Large intestine (tissue), 3 donors: ENCODE data around the gene FAM78B. TPM values are rescaled to one million over a fixed set of nuclear protein-coding genes. Genes with fewer than 3 reads are reported as not detected.

Experiments
- DNase-seq, 2 donors: peaks; one replicate each; pipeline versions ENCODE4 v3.0.0 to v3.0.0-alpha.2; 2013
- H3K27ac ChIP-seq: one replicate; pipeline ENCODE4 v1.5.1; 2013; ENCODE audit warnings: low read length
- H3K27me3 ChIP-seq: 2 replicates; pipeline ENCODE4 v1.6.1; 2013; ENCODE audit warnings: low read length; ENCODE audit not compliant: control insufficient read depth, insufficient read depth
- H3K36me3 ChIP-seq: 2 replicates; pipeline ENCODE4 v1.6.1; 2013; ENCODE audit warnings: low read length; ENCODE audit not compliant: control insufficient read depth, insufficient read depth
- H3K4me1 ChIP-seq: one replicate; pipeline ENCODE4 v1.6.1; 2013; ENCODE audit warnings: low read length; ENCODE audit not compliant: control insufficient read depth, insufficient read depth
- H3K4me3 ChIP-seq: one replicate; pipeline ENCODE4 v1.5.1; 2013; ENCODE audit warnings: low read length
- H3K9me3 ChIP-seq: one replicate; pipeline ENCODE4 v1.6.1; 2013; ENCODE audit warnings: mild to moderate bottlenecking, low read depth, low read length, moderate library complexity; ENCODE audit not compliant: control insufficient read depth
- WGBS: methylation state at CpG from one replicate; pipeline ENCODE4 v1.1.5; 2013; ENCODE audit warnings: low lambda C conversion rate; ENCODE audit not compliant: insufficient coverage; 5-methylcytosine and 5-hydroxymethylcytosine counted together
- polyA plus RNA-seq: library from polyadenylated mRNA; unstranded; fragments of 120-200 nt; gene quantifications from one replicate; pipeline ENCODE4 v1.2.1, GENCODE V29; 2013

FAM78B gene
- polyA plus RNA-seq, 1 donor, result 3.5 TPM

- Histone ChIP-seq H3K4me1 (no peaks in the 10 kb centered on the region), H3K9me3 (no peaks in the 10 kb centered on the region), H3K36me3 (no peaks in the 10 kb centered on the region), H3K4me3 (no peak overlapping the region), H3K27ac (no peak overlapping the region), H3K27me3 (no peaks in the 10 kb centered on the region)
- no peak for DNase-seq
- no CpG with 5 or more reads among the region's 1 CpG for WGBS
Observed at GRCh38 chr1:166145499-166145898, 21.3 kb downstream of the FAM78B start.

DNA sequence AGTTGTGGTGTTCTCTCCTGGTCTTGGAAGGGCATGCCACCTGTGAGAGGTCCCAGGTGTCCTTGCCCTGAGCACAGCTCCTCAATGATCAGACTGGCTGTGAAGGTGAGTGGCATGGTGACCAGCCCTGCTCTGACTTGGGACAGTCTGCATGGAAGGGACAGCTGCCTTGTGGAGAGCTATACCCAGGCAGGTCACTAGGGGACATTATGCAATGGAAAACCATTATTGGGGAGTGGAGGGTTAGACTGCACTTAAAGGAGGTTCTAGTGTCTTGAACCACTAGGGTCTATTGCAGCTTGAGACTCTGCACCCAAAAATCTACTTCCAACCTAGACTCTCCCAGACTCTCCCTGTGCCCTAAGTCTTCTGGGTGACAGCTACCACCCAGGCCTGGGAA lies 24.8 kb downstream of the FAM78B start:
- no peak overlapping the region for H3K4me3 ChIP-seq
- no peaks in the 10 kb centered on the region for H3K9me3 ChIP-seq
- H3K27me3 ChIP-seq, result no peaks in the 10 kb centered on the region
- no peaks in the 10 kb centered on the region for H3K36me3 ChIP-seq
- DNase-seq, result no peak
- no peak overlapping the region for H3K27ac ChIP-seq
- H3K4me1 ChIP-seq, result no peaks in the 10 kb centered on the region

- DNase-seq, result no peak
- Histone ChIP-seq H3K4me3 (no peak overlapping the region), H3K27ac (no peak overlapping the region), H3K36me3 (no peaks in the 10 kb centered on the region), H3K4me1 (no peaks in the 10 kb centered on the region), H3K9me3 (no peaks in the 10 kb centered on the region), H3K27me3 (no peaks in the 10 kb centered on the region)
- WGBS, result 50% methylated on average over 1 of the region's 6 CpGs
Observed at GRCh38 chr1:166140251-166140650, 26.6 kb downstream of the FAM78B start.

GRCh38 chr1:166139735-166140134 lies 27.1 kb downstream of the FAM78B start:
- Histone ChIP-seq H3K27ac (no peak overlapping the region), H3K9me3 (no peaks in the 10 kb centered on the region), H3K4me1 (no peaks in the 10 kb centered on the region), H3K27me3 (no peaks in the 10 kb centered on the region), H3K36me3 (no peaks in the 10 kb centered on the region), H3K4me3 (no peak overlapping the region)
- WGBS, result no CpG with 5 or more reads among the region's 4 CpGs
- no peak for DNase-seq

DNA sequence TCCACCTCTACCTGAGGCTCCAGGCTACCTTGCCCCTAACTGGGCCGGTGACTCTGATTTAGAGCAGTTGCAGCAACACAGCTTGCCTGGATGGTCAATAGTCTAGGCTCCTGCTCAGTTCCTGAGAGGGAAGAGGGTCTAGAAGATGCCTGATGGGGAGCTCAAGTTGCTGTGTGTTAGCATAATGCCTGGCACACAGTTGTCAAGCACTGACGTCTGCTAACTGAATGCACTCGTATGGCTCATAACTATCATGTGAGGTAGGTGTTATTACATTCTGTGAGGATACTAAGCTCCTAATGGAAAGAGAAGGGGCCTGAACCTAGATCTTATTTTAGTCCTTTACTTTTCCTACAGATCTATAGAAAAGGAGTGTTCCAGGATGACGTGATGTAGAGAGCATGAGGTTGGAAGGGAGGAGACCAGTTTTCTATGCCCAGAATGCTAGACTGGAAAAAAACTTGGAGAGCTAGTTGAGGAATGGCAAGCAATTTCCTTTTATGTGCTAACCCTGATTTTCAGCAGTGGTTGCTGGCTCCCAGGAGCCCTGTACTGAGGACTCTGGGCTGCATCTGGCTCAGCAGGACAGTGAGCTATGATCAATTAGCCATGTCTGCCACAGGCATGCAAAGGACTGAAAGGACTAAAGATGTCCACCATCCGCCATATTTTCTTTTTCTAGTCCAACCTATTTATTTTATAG lies 30.0 kb downstream of the FAM78B start:
- Histone ChIP-seq H3K27me3 (no peaks in the 10 kb centered on the region), H3K27ac (no peak overlapping the region)
- DNase-seq, result no peak

DNA sequence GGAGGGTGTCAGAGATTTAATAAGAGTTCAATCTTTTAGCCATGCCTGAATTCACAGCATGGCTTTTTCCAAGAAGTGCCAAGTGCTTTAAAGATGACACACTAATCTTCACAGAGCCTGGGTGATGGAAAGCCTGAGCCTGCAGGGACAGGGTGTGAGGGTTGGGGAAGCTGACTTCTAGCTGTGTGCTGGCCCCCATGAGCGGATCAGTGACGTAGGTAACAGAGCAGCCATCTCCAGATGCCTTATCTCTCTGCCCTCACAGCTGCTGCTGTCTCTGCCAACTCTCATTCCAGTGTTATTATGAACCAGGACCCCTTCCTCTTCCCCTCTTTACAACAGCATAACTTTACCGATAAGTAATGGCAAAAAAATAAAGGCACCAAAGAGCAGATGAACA lies 30.6 kb downstream of the FAM78B start:
- Histone ChIP-seq H3K36me3 (no peaks in the 10 kb centered on the region), H3K4me3 (no peak overlapping the region), H3K9me3 (no peaks in the 10 kb centered on the region), H3K27ac (no peak overlapping the region), H3K4me1 (no peaks in the 10 kb centered on the region), H3K27me3 (no peaks in the 10 kb centered on the region)
- DNase-seq, result no peak
- no CpG with 5 or more reads among the region's 3 CpGs for WGBS

More for the DNA sequence above, 30.0 kb downstream of the FAM78B start:
- WGBS, result 100% methylated on average over 1 of the region's 5 CpGs
- Histone ChIP-seq H3K36me3 (no peaks in the 10 kb centered on the region), H3K4me1 (no peaks in the 10 kb centered on the region), H3K9me3 (no peaks in the 10 kb centered on the region), H3K4me3 (no peak overlapping the region)

DNA sequence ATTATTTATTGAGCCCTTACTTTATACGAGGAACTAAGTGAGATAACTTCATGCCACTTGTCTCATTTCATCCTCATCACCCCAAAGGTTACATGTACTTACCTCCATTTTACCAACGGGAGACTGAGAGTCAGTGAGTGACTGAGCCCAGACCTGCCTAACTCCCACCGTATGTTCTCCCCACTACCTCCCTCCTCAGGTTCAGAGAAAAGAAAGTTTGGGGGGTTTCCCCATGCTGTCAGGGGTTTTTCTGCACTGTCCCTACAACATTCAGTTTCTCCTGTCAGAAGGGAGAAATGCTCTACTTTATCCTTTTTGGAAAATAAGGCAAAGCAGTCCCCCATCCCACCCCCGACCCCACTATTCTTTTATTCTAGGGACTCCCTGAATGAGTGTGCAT lies 32.9 kb downstream of the FAM78B start:
- Histone ChIP-seq H3K27ac (no peak overlapping the region), H3K4me3 (no peak overlapping the region), H3K36me3 (no peaks in the 10 kb centered on the region), H3K4me1 (no peaks in the 10 kb centered on the region), H3K9me3 (no peaks in the 10 kb centered on the region), H3K27me3 (no peaks in the 10 kb centered on the region)
- WGBS, result 80% methylated on average over 1 of the region's 4 CpGs
- DNase-seq, result no peak

- DNase-seq, result no peak
- Histone ChIP-seq H3K36me3 (no peaks in the 10 kb centered on the region), H3K9me3 (no peaks in the 10 kb centered on the region), H3K4me1 (no peaks in the 10 kb centered on the region), H3K27me3 (no peaks in the 10 kb centered on the region), H3K27ac (no peak overlapping the region), H3K4me3 (no peak overlapping the region)
- 100% methylated on average over 1 of the region's 7 CpGs for WGBS
Observed at GRCh38 chr1:166133276-166133841, 33.4 kb downstream of the FAM78B start.

DNA sequence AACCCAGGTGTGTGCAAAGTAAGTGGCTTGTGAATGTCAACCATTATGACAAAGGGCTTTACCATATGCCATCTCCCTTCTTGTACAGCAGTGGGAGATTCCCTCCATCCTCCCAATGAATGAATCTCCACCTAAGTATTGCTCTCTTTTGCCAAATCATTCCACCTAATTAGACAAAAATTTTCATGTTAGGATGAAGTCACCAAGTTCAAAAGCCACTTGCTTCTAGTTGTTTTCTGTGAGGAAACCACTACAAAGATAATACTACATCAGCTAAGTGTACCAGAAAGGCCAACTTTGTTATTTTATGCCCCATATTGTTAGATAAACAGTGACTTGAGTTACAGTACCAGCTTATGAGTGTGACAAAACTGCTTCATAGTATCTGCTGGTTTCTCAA lies 34.3 kb downstream of the FAM78B start:
- Histone ChIP-seq H3K4me1 (no peaks in the 10 kb centered on the region), H3K27ac (no peak overlapping the region), H3K4me3 (no peak overlapping the region), H3K27me3 (no peaks in the 10 kb centered on the region), H3K9me3 (no peaks in the 10 kb centered on the region), H3K36me3 (no peaks in the 10 kb centered on the region)
- DNase-seq, result no peak

DNA sequence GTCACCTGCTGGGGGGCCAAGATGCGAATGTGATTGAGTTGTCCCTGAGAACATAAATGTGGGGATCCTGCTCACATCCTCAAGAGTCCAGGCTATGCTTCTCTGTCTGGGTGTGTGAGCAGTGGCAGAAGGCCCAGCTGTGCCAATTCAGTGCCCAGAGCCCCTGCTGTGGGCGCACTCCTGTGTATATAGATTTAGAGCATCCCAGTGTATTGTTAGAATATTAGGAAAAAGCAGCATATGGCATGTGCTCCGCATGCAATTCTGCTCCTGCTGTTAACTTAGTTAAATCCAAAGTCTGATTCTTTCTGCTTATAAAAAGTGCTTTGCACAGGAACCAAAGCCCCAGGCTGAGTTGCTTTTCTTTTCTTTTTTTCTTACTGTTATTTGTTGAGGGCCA lies 37.8 kb downstream of the FAM78B start:
- Histone ChIP-seq H3K4me1 (no peaks in the 10 kb centered on the region), H3K27ac (no peak overlapping the region), H3K27me3 (no peaks in the 10 kb centered on the region), H3K4me3 (no peak overlapping the region), H3K9me3 (no peaks in the 10 kb centered on the region), H3K36me3 (no peaks in the 10 kb centered on the region)
- WGBS, result no CpG with 5 or more reads among the region's 3 CpGs
- no peak for DNase-seq

GRCh38 chr1:166128195-166128594 lies 38.6 kb downstream of the FAM78B start:
- WGBS, result no CpG with 5 or more reads among the region's 1 CpG

More at GRCh38 chr1:166128195-166128594, 38.6 kb downstream of the FAM78B start:
- H3K27ac ChIP-seq, result no peak overlapping the region
- H3K36me3 ChIP-seq, result no peaks in the 10 kb centered on the region
- H3K27me3 ChIP-seq, result no peaks in the 10 kb centered on the region
- no peak for DNase-seq
- H3K4me1 ChIP-seq, result no peaks in the 10 kb centered on the region
- H3K9me3 ChIP-seq, result no peaks in the 10 kb centered on the region
- H3K4me3 ChIP-seq, result no peak overlapping the region
